GM12801 (cell line): ENCODE data around the gene RPL4.

Source experiments
- TF ChIP-seq, protein P1 (sequence below): IDR thresholded peaks from one replicate; pipeline ENCODE4 v1.5.1; 2011; ENCODE audit warnings: control low read depth; ENCODE audit not compliant: insufficient read length; ENCODE audit errors: extremely low read depth

The RPL4 gene

DNA sequence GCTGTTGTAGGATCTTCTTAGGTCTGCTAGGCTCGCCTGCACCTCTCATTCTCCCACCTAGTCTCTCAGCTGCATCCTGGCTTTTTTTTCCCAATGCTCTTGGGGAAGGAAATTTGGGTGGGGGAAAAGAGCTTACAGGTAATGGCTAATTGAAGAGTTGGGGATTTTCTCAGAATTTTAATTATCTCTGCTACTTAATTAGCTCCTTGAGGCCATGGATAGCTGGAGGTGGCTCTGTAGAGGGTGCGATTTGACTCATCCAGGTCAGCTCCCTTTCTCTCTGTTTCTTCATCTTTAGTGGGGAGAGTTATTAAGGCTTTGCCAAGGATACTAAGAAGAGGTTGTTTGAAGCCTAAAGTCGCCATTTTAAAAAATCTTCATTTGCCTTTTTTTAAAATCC is 29.7 kb downstream of the RPL4 start:
- TF ChIP-seq, protein P1, sequence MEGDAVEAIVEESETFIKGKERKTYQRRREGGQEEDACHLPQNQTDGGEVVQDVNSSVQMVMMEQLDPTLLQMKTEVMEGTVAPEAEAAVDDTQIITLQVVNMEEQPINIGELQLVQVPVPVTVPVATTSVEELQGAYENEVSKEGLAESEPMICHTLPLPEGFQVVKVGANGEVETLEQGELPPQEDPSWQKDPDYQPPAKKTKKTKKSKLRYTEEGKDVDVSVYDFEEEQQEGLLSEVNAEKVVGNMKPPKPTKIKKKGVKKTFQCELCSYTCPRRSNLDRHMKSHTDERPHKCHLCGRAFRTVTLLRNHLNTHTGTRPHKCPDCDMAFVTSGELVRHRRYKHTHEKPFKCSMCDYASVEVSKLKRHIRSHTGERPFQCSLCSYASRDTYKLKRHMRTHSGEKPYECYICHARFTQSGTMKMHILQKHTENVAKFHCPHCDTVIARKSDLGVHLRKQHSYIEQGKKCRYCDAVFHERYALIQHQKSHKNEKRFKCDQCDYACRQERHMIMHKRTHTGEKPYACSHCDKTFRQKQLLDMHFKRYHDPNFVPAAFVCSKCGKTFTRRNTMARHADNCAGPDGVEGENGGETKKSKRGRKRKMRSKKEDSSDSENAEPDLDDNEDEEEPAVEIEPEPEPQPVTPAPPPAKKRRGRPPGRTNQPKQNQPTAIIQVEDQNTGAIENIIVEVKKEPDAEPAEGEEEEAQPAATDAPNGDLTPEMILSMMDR, result no peak

DNA sequence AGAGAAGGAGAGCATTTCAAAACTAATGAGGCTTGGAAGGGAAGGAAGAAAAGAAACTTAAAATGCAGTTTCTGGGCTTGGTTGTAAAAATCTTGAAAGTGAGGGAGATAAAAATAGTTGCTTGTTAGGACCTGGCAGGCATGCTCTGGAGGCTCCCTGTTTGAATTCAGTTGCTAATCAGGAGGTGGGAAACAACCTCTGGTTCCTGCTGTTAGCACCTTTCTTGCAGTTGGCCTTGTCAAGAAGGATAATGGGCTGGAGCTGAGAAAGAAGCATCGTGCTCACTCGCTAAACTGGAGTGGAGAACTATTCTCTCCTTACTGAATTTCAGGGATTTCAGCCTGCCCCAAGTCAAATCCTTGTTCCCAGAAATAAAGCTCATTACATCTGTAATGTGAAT is 30.5 kb downstream of the RPL4 start:
- TF ChIP-seq, protein P1, result no peak

DNA sequence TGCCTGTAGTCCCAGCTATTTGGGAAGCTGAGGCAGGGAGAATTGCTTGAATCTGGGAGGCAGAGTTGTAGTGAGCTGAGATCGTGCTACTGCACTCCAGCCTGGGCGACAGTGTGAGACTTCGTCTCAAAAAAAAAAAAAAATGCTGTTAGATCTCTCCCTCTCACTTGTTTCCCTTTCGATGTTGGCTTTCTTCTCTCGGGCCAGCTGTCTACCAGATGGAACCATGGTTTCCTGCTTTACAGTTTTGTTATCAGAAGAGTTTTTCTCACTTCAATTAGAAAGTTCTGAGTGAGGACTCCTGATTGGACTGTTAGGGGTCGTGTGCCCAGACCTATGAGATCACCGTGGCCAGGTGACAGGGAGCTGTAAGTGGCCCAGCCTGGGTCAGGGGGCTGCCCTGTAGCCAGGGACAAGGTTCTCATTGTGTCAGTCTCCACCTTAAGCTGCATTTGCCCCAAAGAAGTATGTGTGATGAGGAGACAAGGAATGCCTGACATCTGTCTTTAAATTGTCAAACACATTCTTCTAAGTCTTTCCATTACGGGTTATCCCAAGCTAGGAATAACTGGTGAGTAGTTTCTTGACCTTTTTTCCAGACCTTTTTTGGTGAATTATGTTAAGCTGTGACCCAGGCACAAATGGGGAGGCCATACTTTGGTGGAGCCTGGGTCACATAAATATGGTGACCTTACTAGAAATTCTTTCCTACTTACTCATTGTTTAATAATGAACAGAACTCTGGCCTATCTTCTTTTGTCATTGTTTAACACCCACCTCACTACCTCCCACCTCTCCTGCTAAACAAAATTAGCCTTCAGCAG is 32.3 kb downstream of the RPL4 start:
- TF ChIP-seq, protein P1, result no peak

DNA sequence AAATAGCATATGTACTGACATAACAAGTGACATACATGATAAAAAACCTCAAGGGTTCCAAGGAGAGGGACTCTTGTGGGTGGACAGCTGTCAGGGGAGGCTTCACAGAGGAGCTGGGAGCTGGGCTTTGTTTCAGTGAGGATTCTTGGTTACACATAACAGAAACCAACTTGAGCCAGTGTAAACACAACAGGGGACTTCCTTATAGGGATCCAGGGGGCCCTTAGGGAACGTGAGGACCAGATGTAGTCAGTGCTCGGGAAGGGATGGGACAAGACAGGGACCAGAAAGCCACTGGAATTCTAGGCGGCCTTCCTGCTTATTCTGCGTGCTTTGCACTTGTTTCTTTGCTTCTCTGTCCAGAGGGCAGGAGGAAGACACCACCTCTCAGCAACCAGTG is 42.0 kb downstream of the RPL4 start:
- TF ChIP-seq, protein P1, result no peak

DNA sequence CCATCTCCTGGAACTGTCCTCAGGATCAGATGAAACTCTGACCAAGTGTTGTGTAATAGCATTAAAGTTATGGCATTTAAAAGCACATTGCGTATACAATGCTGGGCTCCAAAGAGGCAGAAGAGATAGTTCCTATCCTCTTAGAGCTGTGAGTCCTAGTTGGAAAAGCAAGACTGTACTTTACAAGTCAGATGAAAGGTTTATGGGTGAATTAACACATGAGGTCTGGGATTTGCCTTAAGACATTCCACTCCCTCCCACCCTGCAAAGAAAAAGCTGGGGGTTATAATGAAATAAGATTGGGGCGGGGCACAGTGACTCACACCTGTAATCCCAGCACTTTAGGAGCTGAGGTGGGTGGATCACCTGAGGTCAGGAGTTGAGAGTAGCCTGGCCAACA is 42.7 kb downstream of the RPL4 start:
- TF ChIP-seq, protein P1, result no peak

DNA sequence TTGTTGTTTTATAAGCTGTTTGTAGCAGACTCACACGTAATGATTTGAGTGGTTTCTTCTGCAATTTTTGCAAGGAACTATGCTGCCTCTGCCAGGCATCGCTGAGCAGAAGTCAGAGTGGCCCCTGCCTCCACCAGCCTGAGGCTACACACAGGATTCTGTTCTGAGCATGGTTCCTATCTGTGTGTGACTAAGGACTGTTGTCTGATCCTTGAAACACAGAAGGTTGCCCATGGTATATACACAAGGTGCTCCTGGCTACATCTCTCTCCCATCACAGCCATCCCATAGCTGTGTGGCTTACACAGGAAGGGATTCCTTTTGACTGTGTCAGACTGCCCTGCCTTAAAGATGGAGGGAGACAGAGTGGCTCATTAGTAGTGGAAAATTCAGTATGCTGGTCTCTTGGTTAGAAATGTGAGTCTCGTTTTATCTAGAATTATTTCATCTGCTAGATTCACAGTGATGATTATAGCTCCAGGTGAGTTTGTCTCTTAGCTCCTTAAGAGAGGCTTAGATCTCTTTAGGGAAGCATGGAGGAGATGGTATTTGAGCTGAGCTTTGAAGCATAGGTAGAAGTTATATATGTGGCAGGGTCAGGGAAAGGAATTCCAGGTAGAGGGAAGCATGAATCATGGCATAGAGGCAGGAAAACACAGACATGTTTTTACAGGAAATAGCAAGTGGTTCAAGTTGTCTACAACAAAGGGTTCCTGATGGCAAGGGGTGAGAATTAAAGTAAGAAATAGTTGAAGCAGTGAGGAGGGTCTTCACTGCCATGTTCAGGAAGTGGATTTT is 44.6 kb downstream of the RPL4 start:
- TF ChIP-seq, protein P1, result no peak

DNA sequence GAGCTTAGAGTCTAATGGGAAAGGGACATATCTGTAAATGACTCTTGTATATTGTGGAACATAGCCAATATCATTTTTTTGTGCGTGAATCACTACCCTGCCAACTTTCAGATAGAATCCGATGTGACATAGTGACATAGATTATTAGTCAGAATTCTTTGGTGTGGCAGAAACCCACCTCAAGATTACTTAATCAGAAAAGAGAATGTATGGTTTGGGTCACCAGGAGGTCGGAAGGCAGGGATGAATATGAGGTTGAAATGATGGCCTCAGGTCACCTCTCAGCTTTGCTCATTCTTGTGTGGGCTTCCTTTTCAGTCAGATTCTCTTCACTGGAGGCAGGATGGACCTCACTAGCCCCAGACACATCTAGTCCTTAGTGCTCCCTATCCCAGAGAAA is 48.4 kb downstream of the RPL4 start:
- TF ChIP-seq, protein P1, result no peak
